GM23248 (cell line): ENCODE results near the gene EHBP1.

Experiments used
- EZH2 ChIP-seq: fragments of 200-600 bp; sonication (generic); IDR thresholded peaks from 2 replicates; pipeline ENCODE4 v1.6.1; 2018; ENCODE audit warnings: antibody characterized with exemption, mild to moderate bottlenecking; ENCODE audit not compliant: insufficient read depth, poor library complexity, severe bottlenecking
- EZH2phosphoT487 ChIP-seq: fragments of 200-600 bp; sonication (generic); IDR thresholded peaks from 2 replicates; pipeline ENCODE4 v1.6.1; 2018; ENCODE audit warnings: antibody characterized with exemption, moderate library complexity, mild to moderate bottlenecking, low read depth; ENCODE audit not compliant: insufficient read depth

DNA sequence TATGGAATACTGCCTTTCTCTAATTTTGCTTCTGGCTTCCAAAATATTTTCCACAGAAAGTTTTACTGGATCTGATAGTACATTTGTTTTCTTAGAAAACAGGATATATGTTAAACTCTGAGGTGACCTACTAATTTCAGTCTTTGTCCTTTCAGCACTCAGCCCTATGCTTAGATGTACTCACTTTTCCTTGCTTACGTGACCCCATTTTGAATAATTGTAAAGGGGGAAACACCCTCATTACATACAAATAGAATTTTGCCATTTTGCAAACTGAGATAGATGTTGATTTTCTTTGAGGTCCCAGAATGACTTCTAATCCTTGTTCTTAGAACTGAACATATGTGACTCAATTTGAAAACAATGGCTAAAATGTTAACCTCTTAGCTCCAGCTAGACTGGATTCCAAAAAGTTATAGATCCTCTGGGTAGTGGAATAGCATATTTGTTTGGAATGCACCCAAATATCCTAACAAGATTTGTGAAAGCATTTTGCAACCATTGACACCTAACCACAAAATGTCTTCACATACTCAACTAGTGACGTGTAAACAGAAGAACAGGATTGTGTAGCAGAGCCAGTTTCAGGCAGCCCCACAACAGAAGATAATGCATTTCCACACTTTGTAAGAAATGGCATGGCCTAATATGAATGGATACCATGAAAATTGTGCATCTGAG lies 44.8 kb upstream of the EHBP1 start:
- TF ChIP-seq EZH2phosphoT487 (no peak), EZH2 (no peak)
